NB4 (cell line): ENCODE measurements around the gene REXO1.

Experiments used
- CTCF ChIP-seq: IDR thresholded peaks from one replicate; pipeline ENCODE4 v1.5.1; 2012; ENCODE audit warnings: low read depth, low read length
- POLR2A ChIP-seq: IDR thresholded peaks from 2 replicates; pipeline ENCODE4 v1.6.1; 2011; ENCODE audit warnings: mild to moderate bottlenecking; ENCODE audit not compliant: insufficient read length; ENCODE audit errors: extremely low read depth

- TF ChIP-seq CTCF (no peak), POLR2A (no peak)
These were observed 17.1 kb upstream of the REXO1 start for GRCh38 chr19:1865172-1866010.
